ENCODE data around the gene MUC4. TPM values are rescaled to one million over a fixed set of nuclear protein-coding genes. Genes with fewer than 3 reads are reported as not detected.
A peak's percentile ranks its signal among the peaks of the same experiment; 100 is the strongest.

Gene MUC4
- 1 to 10 TPM; 4.0 to 4.7 TPM for total RNA-seq
- polyA plus RNA-seq (ENCODE audit: insufficient read depth, low read depth, low replicate concordance), result 1.8 TPM
- long read RNA-seq, donor 1, result 0 reads
- long read RNA-seq, donor 2, result 0 reads

GRCh38 chr3:195811756-195812155 is at the start of gene MUC4:
TSS of gene MUC4 (minus strand) at chr3:195811929. CDS start at chr3:195811817, 112 bp downstream.
- no peak within 1 kb of the TSS for H3K4me3 ChIP-seq

GRCh38 chr3:195860456-195860855 is 48.7 kb upstream of the MUC4 start:
- intact Hi-C loops (cut with DNase I; ENCODE audit: low total_unique reads), result loop anchor here (5.0 kb wide), 1 partner anchor 37 kb away; no protein-coding TSS in a partner anchor
- TF ChIP-seq CTCF (IDR thresholded peaks at IDR 0.05), result no peak
- no peak for TF ChIP-seq POLR2A (IDR thresholded peaks at IDR 0.05)
- Histone ChIP-seq H3K4me1 (peaks cover 4% of the 10 kb centered on the region), H3K27me3 (no peaks in the 10 kb centered on the region), H3K36me3 (ENCODE audit: low read depth, missing control alignments) (no peaks in the 10 kb centered on the region), H3K4me3 (no peak overlapping the region), H3K9me3 (no peaks in the 10 kb centered on the region), H3K27ac (no peak overlapping the region)
- 58 to 63% methylated on average over 6 of the region's 6 CpGs for WGBS, 2 donors
- DNase-seq, result no peak

More at GRCh38 chr3:195811756-195812155, at the start of gene MUC4:
- no peak for DNase-seq
- no peaks in the 10 kb centered on the region for H3K27me3 ChIP-seq
- H3K9me3 ChIP-seq, result no peaks in the 10 kb centered on the region
- H3K4me1 ChIP-seq, result no peaks in the 10 kb centered on the region
- H3K27ac ChIP-seq, result no peak within 1 kb of the TSS
- H3K36me3 ChIP-seq (ENCODE audit: low read depth, missing control alignments), result no peaks in the 10 kb centered on the region
- TF ChIP-seq POLR2A (IDR thresholded peaks at IDR 0.05), result no peak
- TF ChIP-seq CTCF (IDR thresholded peaks at IDR 0.05), result no peak
- WGBS, 2 donors, result 67 to 68% methylated on average over 14 of the region's 14 CpGs
- intact Hi-C loops (cut with DNase I; ENCODE audit: low total_unique reads), result no loop called here

GRCh38 chr3:195859846-195860411 is 48.2 kb upstream of the MUC4 start:
- intact Hi-C loops (cut with DNase I; ENCODE audit: low total_unique reads), result loop anchor here (5.0 kb wide), 1 partner anchor 37 kb away; no protein-coding TSS in a partner anchor
- Histone ChIP-seq H3K9me3 (no peaks in the 10 kb centered on the region), H3K36me3 (ENCODE audit: low read depth, missing control alignments) (no peaks in the 10 kb centered on the region), H3K4me1 (peaks cover 4% of the 10 kb centered on the region), H3K27ac (no peak overlapping the region), H3K4me3 (no peak overlapping the region), H3K27me3 (no peaks in the 10 kb centered on the region)
- 77 to 87% methylated on average over 23 of the region's 23 CpGs for whole genome bisulfite sequencing, 2 donors
- no peak for TF ChIP-seq POLR2A (IDR thresholded peaks at IDR 0.05)
- no peak for TF ChIP-seq CTCF (IDR thresholded peaks at IDR 0.05)
- no peak for DNase-seq

GRCh38 chr3:195859061-195859845 is 47.5 kb upstream of the MUC4 start:
- DNase-seq, result peak; percentile 86
- Histone ChIP-seq H3K9me3 (no peaks in the 10 kb centered on the region), H3K4me3 (no peak overlapping the region), H3K27ac (no peak overlapping the region), H3K4me1 (peaks cover 4% of the 10 kb centered on the region), H3K27me3 (no peaks in the 10 kb centered on the region), H3K36me3 (ENCODE audit: low read depth, missing control alignments) (no peaks in the 10 kb centered on the region)
- TF ChIP-seq CTCF (IDR thresholded peaks at IDR 0.05) (peak; percentile 96 to 97 (median 96)), POLR2A (IDR thresholded peaks at IDR 0.05) (no peak)
- intact Hi-C loops (cut with DNase I; ENCODE audit: low total_unique reads), result no loop called here
- 24 to 38% methylated on average over 21 of the region's 21 CpGs for WGBS, 2 donors

Measured in testis (tissue), 5 donors.